Fibroblast of skin of abdomen (primary cell): ENCODE data around the gene FBXL17.
"Not testable (repeated sequence)": the region's sequence is repeated elsewhere in the genome, so short reads cannot be mapped to it uniquely, and the experiment has no call there.

Experiments used
- DNase-seq: peaks from one replicate; pipeline ENCODE4 v3.0.0-alpha.2; 2013

The FBXL17 gene

GRCh38 chr5:108238936-108239887 is 142.7 kb downstream of the FBXL17 start:
- peak; percentile 4 for DNase-seq

- no peak for DNase-seq
Measured at GRCh38 chr5:108238461-108238860, 143.4 kb downstream of the FBXL17 start.

- no peak for DNase-seq
Measured at GRCh38 chr5:108233617-108234155, 148.2 kb downstream of the FBXL17 start.

GRCh38 chr5:108232805-108233204 is 149.1 kb downstream of the FBXL17 start:
- no peak for DNase-seq

GRCh38 chr5:108222011-108222410 is 159.9 kb downstream of the FBXL17 start:
- DNase-seq: no peak

- no peak for DNase-seq
Measured at GRCh38 chr5:108220834-108221233, 161.1 kb downstream of the FBXL17 start.

GRCh38 chr5:108216890-108217289 is 165.0 kb downstream of the FBXL17 start:
- peak; percentile 12 for DNase-seq

- DNase-seq: no peak
Measured at GRCh38 chr5:108214857-108215256, 167.0 kb downstream of the FBXL17 start.

GRCh38 chr5:108212775-108213346 is 169.0 kb downstream of the FBXL17 start:
- DNase-seq: peak; percentile 2

- DNase-seq: no peak
Measured at GRCh38 chr5:108206707-108207106, 175.2 kb downstream of the FBXL17 start.

- DNase-seq: no peak
Measured at GRCh38 chr5:108201721-108202120, 180.2 kb downstream of the FBXL17 start.

GRCh38 chr5:108196276-108196675 is 185.6 kb downstream of the FBXL17 start:
- DNase-seq: no peak

- peak; percentile 81 for DNase-seq
Measured at GRCh38 chr5:108193021-108193795, 188.7 kb downstream of the FBXL17 start.

GRCh38 chr5:108184940-108185339 is 197.0 kb downstream of the FBXL17 start:
- no peak for DNase-seq

- DNase-seq: no peak
Measured at GRCh38 chr5:108181975-108182374, 199.9 kb downstream of the FBXL17 start.

GRCh38 chr5:108174286-108174685 is 207.6 kb downstream of the FBXL17 start:
- no peak for DNase-seq

- DNase-seq: no peak
Measured at GRCh38 chr5:108171759-108172158, 210.1 kb downstream of the FBXL17 start.

GRCh38 chr5:108168915-108169314 is 213.0 kb downstream of the FBXL17 start:
- no peak for DNase-seq

GRCh38 chr5:108167174-108167573 is 214.7 kb downstream of the FBXL17 start:
- no peak for DNase-seq

- no peak for DNase-seq
Measured at GRCh38 chr5:108164574-108164973, 217.3 kb downstream of the FBXL17 start.

- not testable (repeated sequence) for DNase-seq
Measured at GRCh38 chr5:108152854-108153253, 229.0 kb downstream of the FBXL17 start.

- DNase-seq: no peak
Measured at GRCh38 chr5:108149369-108149768, 232.5 kb downstream of the FBXL17 start.

- peak; percentile 21 for DNase-seq
Measured at GRCh38 chr5:108148715-108149139, 233.2 kb downstream of the FBXL17 start.
